Neural progenitor cell (in vitro differentiated cells): Measurements from ENCODE around the gene ABCG4.

Experiments used
- CTCF ChIP-seq: fragments of 200-600 bp; sonication (generic); IDR thresholded peaks from 2 replicates; pipeline ENCODE4 v1.5.1; 2017; ENCODE audit warnings: antibody characterized with exemption, mild to moderate bottlenecking
- EZH2 ChIP-seq: fragments of 200-600 bp; sonication (generic); IDR thresholded peaks from 2 replicates; pipeline ENCODE4 v1.6.1; 2017; ENCODE audit warnings: antibody characterized with exemption, mild to moderate bottlenecking, moderate library complexity

- TF ChIP-seq EZH2 (no peak), CTCF (no peak)
Measured at GRCh38 chr11:119130662-119131061, 18.2 kb upstream of the ABCG4 start.
